ENCODE results near the gene RASA3.

Gene RASA3

GRCh38 chr13:114041493-114041892, 90.9 kb downstream of the RASA3 start:
- DNase-seq, result no peak
- intact Hi-C loops (cut with DNase I), result no loop called here

- intact Hi-C loops (cut with DNase I), result loop anchor here (10.0 kb wide), 1 partner anchor 95 kb away; the partner anchor contains the start of gene RASA3
- no peak for DNase-seq
Observed at GRCh38 chr13:114039471-114040141, 92.8 kb downstream of the RASA3 start.

- peak in 5 of 42 donors; percentile 42 to 68 (median 45) for DNase-seq
- intact Hi-C loops (cut with DNase I), result loop anchor here (10.0 kb wide), 1 partner anchor 96 kb away; the partner anchor contains the start of gene RASA3
Observed at GRCh38 chr13:114038900-114039299, 93.5 kb downstream of the RASA3 start.

- intact Hi-C loops (cut with DNase I), result loop anchor here (10.0 kb wide), 1 partner anchor 97 kb away; the partner anchor contains the start of gene RASA3
- DNase-seq, result peak in 12 of 42 donors; percentile 22 to 62 (median 51)
Observed at GRCh38 chr13:114038211-114038613, 94.2 kb downstream of the RASA3 start.

- no peak for DNase-seq
- intact Hi-C loops (cut with DNase I), result loop anchor here (10.0 kb wide), 1 partner anchor 97 kb away; the partner anchor contains the start of gene RASA3
Observed at GRCh38 chr13:114037674-114038073, 94.7 kb downstream of the RASA3 start.

GRCh38 chr13:114035583-114036531, 96.6 kb downstream of the RASA3 start:
- intact Hi-C loops (cut with DNase I), result loop anchor here (10.0 kb wide), 1 partner anchor 99 kb away; the partner anchor contains the start of gene RASA3
- DNase-seq, result peak; percentile 72 to 96 (median 88)

- intact Hi-C loops (cut with DNase I), result loop anchor here (10.0 kb wide), 1 partner anchor 100 kb away; the partner anchor contains the start of gene RASA3
- peak in 5 of 42 donors; percentile 31 to 65 (median 53) for DNase-seq
Observed at GRCh38 chr13:114035186-114035582, 97.2 kb downstream of the RASA3 start.

- DNase-seq, result no peak
- intact Hi-C loops (cut with DNase I), result loop anchor here (10.0 kb wide), 1 partner anchor 100 kb away; the partner anchor contains the start of gene RASA3
Observed at GRCh38 chr13:114034481-114034891, 97.9 kb downstream of the RASA3 start.

- DNase-seq, result no peak
- intact Hi-C loops (cut with DNase I), result loop anchor here (10.0 kb wide), 1 partner anchor 101 kb away; the partner anchor contains the start of gene RASA3
Observed at GRCh38 chr13:114033541-114034315, 98.7 kb downstream of the RASA3 start.

- intact Hi-C loops (cut with DNase I), result loop anchor here (10.0 kb wide), 1 partner anchor 103 kb away; the partner anchor contains the start of gene RASA3
- no peak for DNase-seq
Observed at GRCh38 chr13:114032126-114032799, 100.2 kb downstream of the RASA3 start.

- intact Hi-C loops (cut with DNase I), result loop anchor here (10.0 kb wide), 1 partner anchor 103 kb away; the partner anchor contains the start of gene RASA3
- DNase-seq, result no peak
Observed at GRCh38 chr13:114031631-114032030, 100.8 kb downstream of the RASA3 start.

GRCh38 chr13:114030666-114031610, 101.5 kb downstream of the RASA3 start:
- intact Hi-C loops (cut with DNase I), result loop anchor here (10.0 kb wide), 1 partner anchor 104 kb away; the partner anchor contains the start of gene RASA3
- DNase-seq, result peak in 1 of 42 donors; percentile 4

GRCh38 chr13:114029866-114030625, 102.4 kb downstream of the RASA3 start:
- intact Hi-C loops (cut with DNase I), result loop anchor here (10.0 kb wide), 1 partner anchor 105 kb away; the partner anchor contains the start of gene RASA3
- DNase-seq, result peak in 1 of 42 donors; percentile 4

- intact Hi-C loops (cut with DNase I), result no loop called here
- DNase-seq, result peak in 1 of 42 donors; percentile 0
Observed at GRCh38 chr13:114027826-114028225, 104.6 kb downstream of the RASA3 start.

GRCh38 chr13:114027046-114027715, 105.2 kb downstream of the RASA3 start:
- DNase-seq, result peak in 2 of 42 donors; percentile 2
- intact Hi-C loops (cut with DNase I), result no loop called here

All from head of caudate nucleus (tissue), 42 donors.